ENCODE results near the gene LMOD2. TPM values are rescaled to one million over a fixed set of nuclear protein-coding genes. Genes with fewer than 3 reads are reported as not detected.

The LMOD2 gene
- total and polyA plus RNA-seq, 9 of the 15 experiments (the other 6 are each of a cell fraction or from before 2014, with no cell fraction given) = 0.04 TPM; not detected in 8

GRCh38 chr7:123622660-123623386 lies 32.8 kb upstream of the LMOD2 start (continued):
- TF ChIP-seq ZNF644 (tag; IDR thresholded peaks at IDR 0.05; ENCODE audit: low read depth) (0 out of 2 replicates have a peak, but pooled peaks have one; percentile 31), BACH1 (tag; IDR thresholded peaks at IDR 0.05) (peak; percentile 80), KDM5B (IDR thresholded peaks at IDR 0.05; ENCODE audit: insufficient replicate concordance, low read depth, low read length) (no peak), IRF9 (tag; IDR thresholded peaks at IDR 0.05) (0 out of 2 replicates have a peak, but pooled peaks have one; percentile 17), XRCC3 (IDR thresholded peaks at IDR 0.05) (no peak), POLR2H (tag; IDR thresholded peaks at IDR 0.05; ENCODE audit: low read depth) (peak; percentile 50; the same call in 1 of the 2 replicates), ATF1 (CRISPR knock-in tag; IDR thresholded peaks at IDR 0.05) (no peak), ATF1 (tag; IDR thresholded peaks at IDR 0.05) (0 out of 2 replicates have a peak, but pooled peaks have one; percentile 14), ZFP36 (IDR thresholded peaks at IDR 0.05; ENCODE audit: low read depth, low read length, partially characterized antibody) (peak; percentile 13), PTTG1 (tag; IDR thresholded peaks at IDR 0.05; ENCODE audit: low read depth) (0 out of 2 replicates have a peak, but pooled peaks have one; percentile 18), ZNF830 (CRISPR knock-in tag; IDR thresholded peaks at IDR 0.05) (no peak), SIN3A (IDR thresholded peaks at IDR 0.05; ENCODE audit: borderline replicate concordance in 2 of 2, control insufficient read depth in 1 of 2, low read depth in 2 of 2, low read length in 2 of 2) (no peak), LEF1 (IDR thresholded peaks at IDR 0.05) (no peak; the same call in 1 of the 2 replicates), MGA (IDR thresholded peaks at IDR 0.05) (peak; percentile 52)
